Measurements from ENCODE around the gene UBE2Q2. TPM values are rescaled to one million over a fixed set of nuclear protein-coding genes. Genes with fewer than 3 reads are reported as not detected.

UBE2Q2 gene
- total RNA-seq, 1 donor from 2014 or later, result 33.6 TPM

- H3K4me3 Mint-ChIP-seq (ENCODE audit: unreplicated experiment), result no peak overlapping the region
- H3K27me3 Mint-ChIP-seq (ENCODE audit: unreplicated experiment), result peaks cover 2% of the 10 kb centered on the region
- no peak overlapping the region for H3K27ac Mint-ChIP-seq (ENCODE audit: unreplicated experiment)
- no peaks in the 10 kb centered on the region for H3K4me1 Mint-ChIP-seq (ENCODE audit: low read depth, unreplicated experiment)
- H3K9me3 Mint-ChIP-seq (ENCODE audit: unreplicated experiment), result no peaks in the 10 kb centered on the region
- DNase-seq, result no peak
- no peak for TF ChIP-seq CTCF (IDR thresholded peaks at IDR 0.05; ENCODE audit: partially characterized antibody, unreplicated experiment)
- H3K36me3 Mint-ChIP-seq (ENCODE audit: unreplicated experiment), result no peaks in the 10 kb centered on the region
Observed at GRCh38 chr15:75948761-75949296, 105.6 kb downstream of the UBE2Q2 start.

Other genes starting within 250 kb of the UBE2Q2 start
- gene SNUPN, start 217.7 kb upstream of the UBE2Q2 start, total RNA-seq (ENCODE audit: unreplicated experiment), result 15.5 TPM
- gene IMP3, start 203.2 kb upstream of the UBE2Q2 start, total RNA-seq (ENCODE audit: unreplicated experiment), result 33.6 TPM
- 21.2 TPM for gene SNX33, start 195.5 kb upstream of the UBE2Q2 start, total RNA-seq (ENCODE audit: unreplicated experiment)
- 1.1 TPM for gene CSPG4, start 130.6 kb upstream of the UBE2Q2 start, total RNA-seq (ENCODE audit: unreplicated experiment)
- gene FBXO22, start 60.4 kb downstream of the UBE2Q2 start, total RNA-seq (ENCODE audit: unreplicated experiment), result 45.1 TPM
- not detected for gene NRG4, start 169.0 kb downstream of the UBE2Q2 start, total RNA-seq (ENCODE audit: unreplicated experiment)
- gene TMEM266, start 216.5 kb downstream of the UBE2Q2 start, total RNA-seq (ENCODE audit: unreplicated experiment), result 1.3 TPM

All from glutamatergic neuron (in vitro differentiated cells).